Activated CD8-positive, alpha-beta memory T cell treated with anti-CD3 and anti-CD28 coated beads for 48 hours (primary cell): Measurements from ENCODE around the gene SMIM44.
"Not testable (repeated sequence)": the region's sequence is repeated elsewhere in the genome, so short reads cannot be mapped to it uniquely, and the experiment has no call there.

Experiments
- DNase-seq, 3 experiments: peaks; one replicate each; pipeline ENCODE4 v3.0.0-alpha.2; 2020; ENCODE audit warnings: low read depth in 2 of 3, low spot score in 2 of 3

Gene SMIM44

GRCh38 chr19:3459089-3459881 lies 24.0 kb downstream of the SMIM44 start:
- DNase-seq = no peak

- no peak for DNase-seq
These were observed 24.8 kb downstream of the SMIM44 start for GRCh38 chr19:3458229-3459088.

- DNase-seq = no peak
These were observed 25.6 kb downstream of the SMIM44 start for GRCh38 chr19:3457528-3458228.

- DNase-seq = no peak
These were observed 26.2 kb downstream of the SMIM44 start for GRCh38 chr19:3456925-3457527.

GRCh38 chr19:3455960-3456601 lies 27.2 kb downstream of the SMIM44 start:
- no peak for DNase-seq

- no peak for DNase-seq
These were observed 27.8 kb downstream of the SMIM44 start for GRCh38 chr19:3455393-3455955.

- no peak for DNase-seq
These were observed 28.4 kb downstream of the SMIM44 start for GRCh38 chr19:3454656-3455392.

- DNase-seq = no peak
These were observed 29.4 kb downstream of the SMIM44 start for GRCh38 chr19:3453840-3454239.

- not testable (repeated sequence) for DNase-seq
These were observed 30.4 kb downstream of the SMIM44 start for GRCh38 chr19:3452942-3453214.

- no peak for DNase-seq
These were observed 30.9 kb downstream of the SMIM44 start for GRCh38 chr19:3452171-3452941.

GRCh38 chr19:3451451-3451866 lies 31.8 kb downstream of the SMIM44 start:
- DNase-seq = no peak

GRCh38 chr19:3450796-3451411 lies 32.3 kb downstream of the SMIM44 start:
- no peak for DNase-seq

GRCh38 chr19:3448616-3449334 lies 34.5 kb downstream of the SMIM44 start:
- no peak for DNase-seq

- DNase-seq = not testable (repeated sequence)
These were observed 36.6 kb downstream of the SMIM44 start for GRCh38 chr19:3446657-3447056.

- DNase-seq = no peak
These were observed 38.5 kb downstream of the SMIM44 start for GRCh38 chr19:3444695-3445234.

GRCh38 chr19:3443840-3444694 lies 39.2 kb downstream of the SMIM44 start:
- no peak for DNase-seq
